Stimulated activated CD4-positive, alpha-beta T cell treated with anti-CD3 and anti-CD28 coated beads, Interleukin-4, amount 100 ng/mL, for 4 hours (primary cell): ENCODE data around the gene UNKL.

Source experiments
- DNase-seq, 2 experiments: peaks; one replicate each; pipeline ENCODE4 v3.0.0-alpha.2; 2020

The UNKL gene

GRCh38 chr16:1349951-1350350 is 64.6 kb downstream of the UNKL start:
- no peak for DNase-seq

- no peak for DNase-seq
Observed at GRCh38 chr16:1349351-1349750, 65.2 kb downstream of the UNKL start.

DNA sequence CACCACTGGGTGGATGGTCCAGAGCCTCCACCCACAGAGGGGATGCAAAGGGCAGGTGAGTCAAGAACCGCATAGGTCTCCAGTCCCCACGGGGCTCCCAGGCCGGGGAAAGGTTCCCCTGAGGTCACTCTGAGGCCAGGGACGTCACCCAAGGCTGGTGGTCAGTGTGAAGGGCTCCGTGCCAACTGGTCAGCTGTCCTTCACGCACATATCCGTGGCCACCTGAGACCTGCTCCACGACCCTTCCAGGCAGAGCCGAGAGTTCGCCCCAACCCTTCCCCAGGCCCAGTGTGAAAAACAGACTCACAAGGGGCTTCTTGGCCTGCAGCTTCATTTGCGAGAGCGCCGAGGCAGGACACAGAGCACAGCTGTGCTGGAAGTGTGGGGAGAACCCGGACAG is 65.6 kb downstream of the UNKL start:
- DNase-seq: no peak

DNA sequence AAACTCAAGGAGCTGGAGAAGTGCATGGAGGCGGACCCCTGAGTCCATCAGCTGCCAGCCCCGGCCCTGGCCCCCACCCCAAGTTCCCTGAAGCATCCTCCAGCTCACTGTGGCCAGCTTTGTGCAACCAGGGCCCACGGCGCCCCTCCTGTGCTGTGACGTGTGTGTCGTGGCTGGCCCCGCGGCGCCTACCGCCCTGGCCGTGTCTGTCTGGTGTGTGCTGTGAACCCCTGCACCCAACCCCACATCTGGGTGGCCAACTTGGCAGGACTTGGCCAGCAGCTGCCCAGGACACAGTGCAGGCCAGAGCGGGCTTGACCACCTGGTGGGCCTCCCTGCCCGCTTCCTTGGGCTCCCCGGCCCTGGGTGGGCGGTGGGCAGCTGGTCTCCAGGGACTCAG is 66.1 kb downstream of the UNKL start:
- no peak for DNase-seq

GRCh38 chr16:1347962-1348361 is 66.5 kb downstream of the UNKL start:
- DNase-seq: no peak

- DNase-seq: no peak
Observed at GRCh38 chr16:1347286-1347855, 67.1 kb downstream of the UNKL start.

DNA sequence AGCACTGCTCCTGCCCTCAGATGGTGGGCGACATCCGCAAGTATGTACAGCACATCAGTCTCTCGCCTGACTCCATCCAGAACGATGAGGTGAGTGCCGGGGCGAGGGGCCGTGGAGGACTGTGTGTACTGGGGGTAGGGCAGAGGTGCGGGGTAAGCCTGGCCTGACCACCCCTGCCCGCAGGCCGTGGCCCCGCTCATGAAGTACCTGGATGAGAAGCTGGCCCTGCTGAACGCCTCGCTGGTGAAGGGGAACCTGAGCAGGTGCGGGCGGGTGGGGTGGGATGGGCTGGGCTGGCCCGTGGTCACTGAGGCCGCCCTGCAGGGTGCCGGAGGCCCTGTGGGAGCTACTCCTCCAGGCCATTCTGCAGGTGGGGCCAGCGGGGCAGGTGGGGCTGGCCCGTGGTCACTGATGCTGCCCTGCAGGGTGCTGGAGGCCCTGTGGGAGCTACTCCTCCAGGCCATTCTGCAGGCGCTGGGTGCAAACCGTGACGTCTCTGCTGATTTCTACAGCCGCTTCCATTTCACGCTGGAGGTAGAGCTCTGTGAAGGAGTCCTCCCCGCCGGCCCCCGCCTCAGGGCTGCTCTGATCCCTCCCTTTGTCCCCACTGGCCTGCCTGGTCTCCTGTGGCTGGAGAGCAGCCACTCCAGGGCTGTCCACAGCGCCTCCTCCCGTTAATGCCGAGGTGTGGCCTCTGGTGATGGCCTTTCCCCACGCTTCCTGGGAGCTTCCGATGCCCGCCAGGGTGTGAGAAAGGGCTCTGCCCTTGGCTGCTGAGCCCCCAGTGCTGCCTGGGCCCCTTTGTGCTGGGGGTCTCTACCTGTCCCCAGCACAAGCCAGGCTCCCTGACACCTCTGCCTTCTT is 67.8 kb downstream of the UNKL start:
- no peak for DNase-seq

DNA sequence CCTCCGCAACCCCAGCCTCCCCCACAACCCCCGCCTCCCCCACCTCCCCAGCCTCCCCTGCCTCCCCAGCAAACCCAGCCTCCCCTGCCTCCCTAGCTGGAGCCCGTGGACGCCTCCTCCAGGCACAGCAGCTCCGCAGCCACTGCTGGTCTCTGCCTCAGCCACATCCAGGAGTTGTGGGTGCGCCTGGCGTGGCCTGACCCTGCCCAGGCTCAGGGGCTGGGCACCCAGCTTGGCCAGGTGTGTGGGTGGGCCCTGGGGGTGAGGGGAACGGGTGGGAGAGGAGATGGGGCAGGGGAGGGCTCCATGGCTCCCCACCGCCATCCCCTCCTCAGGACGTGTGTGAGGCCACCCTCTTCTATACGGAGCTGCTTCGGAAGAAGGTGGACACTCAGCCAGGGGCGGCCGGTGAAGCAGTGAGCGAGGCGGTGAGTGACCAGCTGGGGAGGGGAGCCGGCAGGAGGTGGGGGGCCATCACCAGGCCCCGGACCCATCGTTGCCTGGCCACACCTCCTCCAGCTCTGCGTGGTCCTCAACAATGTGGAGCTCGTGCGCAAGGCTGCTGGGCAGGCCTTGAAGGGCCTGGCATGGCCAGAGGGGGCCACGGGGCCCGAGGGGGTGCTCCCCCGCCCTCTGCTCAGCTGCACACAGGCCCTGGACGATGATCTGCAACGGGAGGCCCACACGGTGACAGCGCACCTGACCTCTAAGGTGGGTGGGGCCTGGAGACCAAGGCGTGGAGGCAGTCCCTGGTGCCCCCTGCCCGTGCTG is 68.7 kb downstream of the UNKL start:
- no peak for DNase-seq

DNA sequence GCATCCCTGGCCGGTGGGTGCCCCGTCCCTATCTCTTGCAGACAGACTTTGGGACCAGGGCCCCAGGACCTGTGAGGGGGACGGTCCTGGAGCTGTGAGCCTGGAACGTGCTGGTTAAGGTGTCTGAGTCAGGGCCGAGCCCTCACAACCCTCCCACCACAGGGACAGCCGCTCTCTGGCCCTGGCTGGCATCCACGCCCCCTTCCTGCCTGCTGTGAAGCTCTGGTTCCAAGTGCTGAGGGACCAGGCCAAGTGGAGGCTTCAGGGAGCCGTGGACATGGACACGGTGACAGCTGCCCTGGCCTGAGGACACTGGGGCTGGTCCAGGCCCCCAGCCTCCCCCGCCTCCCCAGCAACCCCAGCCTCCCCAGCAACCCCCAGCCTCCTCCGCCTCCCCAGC is 69.4 kb downstream of the UNKL start:
- no peak for DNase-seq

- DNase-seq: no peak
Observed at GRCh38 chr16:1344499-1344898, 70.0 kb downstream of the UNKL start.

DNA sequence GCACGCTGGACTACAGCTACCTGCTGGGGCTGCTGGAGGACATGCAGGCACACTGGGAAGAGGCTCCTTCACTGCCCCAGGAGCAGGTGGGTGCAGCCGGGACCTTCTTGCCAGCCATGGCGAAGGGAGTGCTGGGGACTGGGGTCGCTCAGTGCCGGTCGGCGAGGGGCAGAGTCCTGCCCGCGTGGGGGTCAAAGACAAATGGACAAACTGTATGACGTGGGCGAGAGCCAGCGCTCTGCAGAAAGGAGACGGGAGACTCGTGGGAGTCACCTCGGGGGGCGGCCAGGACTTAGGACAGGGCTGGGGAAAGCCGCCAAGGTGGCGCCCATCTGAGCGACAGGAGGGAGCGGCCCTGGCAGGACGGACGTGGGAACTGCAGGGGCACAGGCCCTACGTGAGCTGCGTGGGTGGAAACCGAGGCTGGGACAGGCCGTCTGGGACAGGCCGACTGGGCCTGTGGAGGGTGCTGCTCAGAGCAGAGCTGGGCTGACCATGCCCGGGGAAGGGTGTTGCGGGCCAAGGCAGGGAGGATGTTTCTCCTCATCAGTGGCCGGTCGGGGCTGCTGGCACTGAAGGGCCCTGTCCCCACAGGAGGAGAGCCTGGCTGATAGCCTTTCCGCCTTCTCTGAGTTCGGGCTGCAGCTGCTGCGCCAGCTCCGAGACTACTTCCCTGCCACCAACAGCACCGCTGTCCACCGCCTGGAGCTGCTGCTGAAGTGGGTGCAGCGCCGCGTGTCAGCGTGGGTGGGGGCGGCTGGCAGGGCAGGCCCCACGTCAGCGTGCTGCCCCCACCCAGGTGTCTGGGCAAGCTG is 70.9 kb downstream of the UNKL start:
- no peak for DNase-seq

DNA sequence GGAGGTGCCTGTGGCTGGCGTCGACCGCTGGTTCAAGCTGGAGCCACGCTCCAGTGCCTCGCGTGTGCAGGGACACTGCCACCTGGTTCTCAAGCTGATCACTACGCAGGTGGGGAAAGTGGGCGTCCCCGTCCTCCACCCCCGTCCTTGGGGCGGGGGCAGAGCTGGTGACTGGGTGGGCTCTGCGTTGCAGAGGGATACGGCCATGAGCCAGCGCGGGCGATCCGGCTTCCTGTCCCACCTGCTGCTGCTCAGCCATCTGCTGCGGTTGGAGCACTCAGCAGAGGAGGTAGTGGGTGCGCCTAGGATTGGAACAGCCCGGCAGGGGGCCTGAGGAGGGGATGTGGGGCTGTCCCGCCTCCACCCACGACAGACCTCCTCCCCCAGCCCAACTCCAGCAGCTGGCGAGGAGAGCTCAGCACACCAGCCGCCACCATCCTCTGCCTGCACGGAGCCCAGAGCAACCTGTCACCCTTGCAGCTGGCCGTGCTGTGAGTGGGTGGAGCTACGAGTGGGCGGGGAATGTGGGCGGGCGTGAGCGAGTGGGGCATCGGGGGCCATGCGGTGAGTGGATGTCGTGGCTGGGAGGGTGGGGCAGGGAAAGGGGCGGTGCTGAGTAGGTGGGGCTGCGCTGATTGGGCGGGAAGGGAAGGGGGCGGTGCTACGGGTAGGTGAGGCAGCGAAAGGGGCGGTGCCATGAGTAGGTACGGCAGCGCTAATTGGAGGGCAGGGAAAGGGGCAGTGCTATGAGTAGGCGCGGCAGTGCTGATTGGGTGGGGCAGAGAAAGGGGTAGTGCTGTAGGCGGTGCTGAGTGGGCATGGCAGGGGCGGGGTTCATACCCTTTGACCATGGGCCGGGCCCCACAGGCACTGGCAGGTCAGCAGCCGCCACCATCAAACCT is 71.7 kb downstream of the UNKL start:
- DNase-seq: peak; percentile 84 to 93

- no peak for DNase-seq
Observed at GRCh38 chr16:1341495-1342420, 72.7 kb downstream of the UNKL start.

DNA sequence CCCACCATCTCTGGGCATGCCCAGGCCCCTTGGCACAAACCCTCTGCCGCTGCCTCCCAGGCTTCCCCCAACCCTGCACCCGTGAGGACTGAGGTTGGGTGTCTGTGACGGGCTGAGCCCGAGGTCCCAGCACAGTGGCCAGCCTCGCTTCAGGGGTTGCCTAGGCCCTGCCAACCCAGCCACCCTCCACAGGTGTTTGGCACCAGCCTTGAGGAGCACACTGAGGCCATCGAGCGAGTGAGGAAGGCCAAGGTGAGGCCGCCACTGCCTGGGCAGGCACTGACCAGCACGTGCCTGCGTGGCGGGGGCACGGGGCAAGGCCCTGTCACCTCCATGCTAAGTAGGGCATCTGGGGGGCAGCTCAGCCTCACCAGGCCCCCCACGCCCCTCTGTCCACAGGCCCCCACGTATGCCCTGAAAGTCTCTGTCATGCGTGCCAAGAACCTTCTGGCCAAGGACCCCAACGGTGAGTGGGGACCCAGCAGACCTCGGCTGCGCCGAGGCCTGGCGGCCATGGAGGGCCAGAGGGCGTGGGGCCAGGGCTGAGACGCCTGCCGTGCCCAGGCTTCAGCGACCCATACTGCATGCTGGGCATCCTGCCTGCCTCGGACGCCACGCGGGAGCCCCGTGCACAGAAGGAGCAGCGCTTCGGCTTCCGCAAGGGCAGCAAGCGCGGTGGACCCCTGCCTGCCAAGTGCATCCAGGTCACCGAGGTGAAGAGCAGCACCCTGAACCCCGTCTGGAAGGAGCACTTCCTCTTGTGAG is 73.6 kb downstream of the UNKL start:
- no peak for DNase-seq

- no peak for DNase-seq
Observed at GRCh38 chr16:1338855-1339675, 75.4 kb downstream of the UNKL start.

DNA sequence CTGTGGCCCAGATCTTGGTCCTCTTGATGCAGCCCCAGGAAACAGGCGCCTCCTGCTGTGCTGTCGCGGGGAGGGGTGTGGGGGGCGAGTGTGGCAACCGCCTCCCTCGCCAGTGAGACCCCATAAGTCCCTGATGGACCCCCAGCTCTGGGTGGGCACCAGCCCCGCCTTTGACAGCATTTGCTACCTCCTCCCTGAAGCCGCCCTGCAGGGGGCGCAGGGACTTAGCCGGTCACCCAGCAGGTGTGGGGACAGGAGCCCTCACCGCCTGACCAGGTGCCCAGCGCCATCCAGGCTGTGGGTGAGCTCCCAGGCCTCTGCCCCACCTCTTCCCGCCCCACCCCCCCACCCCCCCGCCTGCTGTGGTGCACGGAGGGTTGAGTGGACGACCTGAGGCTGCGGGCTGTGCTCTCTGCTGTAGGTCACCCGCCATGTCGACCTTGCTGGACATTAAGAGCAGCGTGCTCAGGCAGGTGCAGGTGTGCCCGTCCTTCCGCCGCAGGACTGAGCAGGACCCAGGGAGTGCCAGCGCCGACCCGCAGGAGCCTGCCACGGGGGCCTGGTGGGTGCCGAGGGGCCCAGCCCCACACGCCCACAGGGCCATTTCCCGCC is 76.3 kb downstream of the UNKL start:
- DNase-seq: no peak

DNA sequence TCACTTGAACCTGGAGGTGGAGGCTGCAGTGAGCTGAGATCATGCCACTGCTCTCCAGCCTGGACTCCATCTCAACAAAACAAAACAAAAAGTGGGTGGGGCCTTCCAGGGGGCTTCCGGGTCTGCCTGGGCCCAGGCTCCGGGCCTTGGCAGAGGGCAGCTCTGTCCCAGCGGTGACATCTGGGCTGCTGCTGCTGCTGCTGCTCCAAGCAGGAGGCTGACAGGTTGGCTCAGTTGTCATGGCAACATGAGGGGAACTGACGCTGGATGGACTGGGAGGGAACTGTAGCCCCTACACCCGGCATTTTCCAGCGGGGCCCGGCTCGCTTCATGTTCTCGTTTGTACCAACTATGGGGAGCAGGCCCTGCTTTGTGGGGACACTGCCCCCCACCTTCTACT is 77.0 kb downstream of the UNKL start:
- DNase-seq: no peak

DNA sequence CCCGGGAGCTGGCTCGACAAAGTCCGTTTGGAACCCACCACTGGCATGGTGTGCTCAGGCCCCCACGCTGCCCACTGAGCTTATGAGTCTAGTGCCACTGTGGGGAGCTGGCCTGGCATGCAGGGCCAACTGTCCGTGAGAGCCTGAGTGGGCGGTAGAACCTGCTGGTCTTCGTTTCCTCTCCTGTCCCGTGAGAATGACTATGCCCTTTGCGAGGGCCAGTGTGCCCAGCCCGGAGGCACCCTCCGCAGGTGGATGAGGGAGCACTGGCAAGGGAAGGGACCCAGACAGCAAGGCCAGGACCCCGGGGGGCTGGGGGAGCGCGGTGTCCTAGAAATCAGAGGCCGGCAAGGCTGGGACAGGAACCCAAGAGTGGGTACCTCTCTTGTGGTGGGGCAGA is 77.9 kb downstream of the UNKL start:
- DNase-seq: no peak

DNA sequence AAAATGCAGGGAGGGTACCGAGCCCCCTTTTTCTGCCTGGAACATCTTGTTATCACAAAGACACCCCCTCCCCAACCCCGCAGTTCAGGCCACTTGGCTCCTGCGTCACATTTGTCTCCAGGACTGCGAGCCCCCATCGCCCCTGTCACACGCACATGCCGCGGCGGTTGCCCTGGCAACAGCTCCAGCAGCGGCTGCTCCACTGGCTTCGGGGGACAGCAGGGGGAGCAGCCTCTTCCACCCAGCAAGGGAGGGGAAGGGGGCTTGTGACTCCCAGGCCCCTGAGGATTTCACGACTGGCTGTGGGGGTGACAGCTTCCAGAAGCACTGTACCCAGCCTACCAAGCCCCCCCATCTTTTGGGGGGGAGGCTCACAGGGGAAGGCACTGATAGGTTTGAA is 78.5 kb downstream of the UNKL start:
- no peak for DNase-seq
